ENCODE data around the gene IL5RA.

Gene IL5RA

DNA sequence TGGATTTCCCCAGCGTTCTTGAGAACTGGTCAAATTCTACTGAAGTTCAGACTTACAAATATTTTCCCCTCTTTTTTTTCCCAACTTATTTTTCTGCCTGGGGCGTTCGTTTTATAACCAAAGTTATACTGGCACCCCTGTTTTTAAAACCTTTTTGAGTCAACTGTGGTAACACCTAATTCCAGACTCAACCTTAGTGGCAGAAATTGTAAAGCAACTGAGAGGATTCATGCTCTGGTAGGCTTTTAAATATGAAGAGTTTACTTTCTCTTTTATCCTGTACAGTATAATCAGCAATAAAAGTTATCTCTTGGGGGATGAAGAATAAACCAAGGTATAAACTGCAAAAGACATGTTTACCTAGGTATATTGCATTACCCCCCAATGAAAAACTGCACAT lies 2.3 kb downstream of the IL5RA start:
- in situ Hi-C loops (cut with MboI; ENCODE audit: low sequenced_read_pairs): no loop called here

- in situ Hi-C loops (cut with MboI; ENCODE audit: low sequenced_read_pairs): no loop called here
Observed at GRCh38 chr3:3107181-3107580, 3.0 kb downstream of the IL5RA start.

DNA sequence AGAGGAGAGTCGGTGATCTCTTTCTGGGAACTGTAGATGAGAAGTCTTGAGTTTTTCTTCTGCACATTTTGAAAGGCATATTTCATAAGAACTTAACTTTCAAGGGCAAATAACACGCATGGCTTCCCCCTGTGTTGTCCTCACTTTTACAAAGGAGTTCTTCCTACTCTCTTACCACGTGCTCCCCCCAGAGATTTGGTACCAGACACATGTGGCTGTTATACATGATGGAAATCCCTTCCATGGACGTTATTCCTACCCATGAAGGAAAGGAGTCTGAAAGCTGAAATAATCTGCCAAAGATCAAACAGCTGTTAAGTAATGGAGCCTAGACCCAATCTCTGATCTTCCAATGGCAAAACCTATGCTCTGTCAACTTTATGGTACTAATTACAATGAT lies 4.4 kb downstream of the IL5RA start:
- in situ Hi-C loops (cut with MboI; ENCODE audit: low sequenced_read_pairs): no loop called here

- in situ Hi-C loops (cut with MboI; ENCODE audit: low sequenced_read_pairs): no loop called here
Observed at GRCh38 chr3:3105246-3105645, 4.9 kb downstream of the IL5RA start.

DNA sequence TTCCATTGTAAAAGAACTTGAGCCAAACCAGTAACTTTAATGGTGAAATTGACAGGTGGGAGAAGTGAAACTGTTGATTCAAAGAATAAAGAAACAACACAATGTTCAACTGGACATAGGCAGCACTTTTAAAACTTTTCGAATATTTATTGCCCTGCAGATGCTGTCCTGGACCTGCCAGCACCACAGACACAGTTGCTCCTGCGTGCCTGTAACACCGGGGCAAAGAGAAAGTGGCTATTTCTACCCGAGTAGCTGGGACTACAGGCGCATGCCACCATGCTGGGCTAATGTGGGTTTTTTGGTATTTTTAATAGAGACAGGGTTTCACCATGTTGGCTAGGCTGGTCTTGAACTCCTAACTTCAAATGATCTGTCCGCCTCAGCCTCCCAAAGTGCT lies 7.4 kb downstream of the IL5RA start:
- in situ Hi-C loops (cut with MboI; ENCODE audit: low sequenced_read_pairs): no loop called here

GRCh38 chr3:3101660-3102458 lies 8.3 kb downstream of the IL5RA start:
- in situ Hi-C loops (cut with MboI; ENCODE audit: low sequenced_read_pairs): no loop called here

DNA sequence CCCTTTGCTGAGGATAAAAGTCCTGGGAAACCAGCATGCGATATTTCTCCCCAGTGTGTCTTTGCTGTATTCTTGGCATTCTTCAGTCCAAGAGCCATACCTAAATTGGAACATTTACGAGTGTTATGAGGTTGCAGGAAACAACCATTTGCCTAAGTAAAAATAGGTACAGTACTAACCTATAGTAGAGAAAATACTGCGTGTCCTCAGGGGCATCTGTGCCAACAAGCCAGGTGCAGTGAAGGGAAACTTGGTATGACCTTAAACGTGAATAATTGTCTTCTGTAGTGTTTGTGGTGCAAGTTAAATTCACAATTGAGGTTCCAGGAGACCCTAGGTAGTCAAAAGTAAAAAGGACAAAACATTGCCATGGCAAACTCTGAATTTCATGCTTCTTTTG lies 12.2 kb downstream of the IL5RA start:
- in situ Hi-C loops (cut with MboI; ENCODE audit: low sequenced_read_pairs): no loop called here

- in situ Hi-C loops (cut with MboI; ENCODE audit: low sequenced_read_pairs): no loop called here
Observed at GRCh38 chr3:3089017-3089416, 21.2 kb downstream of the IL5RA start.

DNA sequence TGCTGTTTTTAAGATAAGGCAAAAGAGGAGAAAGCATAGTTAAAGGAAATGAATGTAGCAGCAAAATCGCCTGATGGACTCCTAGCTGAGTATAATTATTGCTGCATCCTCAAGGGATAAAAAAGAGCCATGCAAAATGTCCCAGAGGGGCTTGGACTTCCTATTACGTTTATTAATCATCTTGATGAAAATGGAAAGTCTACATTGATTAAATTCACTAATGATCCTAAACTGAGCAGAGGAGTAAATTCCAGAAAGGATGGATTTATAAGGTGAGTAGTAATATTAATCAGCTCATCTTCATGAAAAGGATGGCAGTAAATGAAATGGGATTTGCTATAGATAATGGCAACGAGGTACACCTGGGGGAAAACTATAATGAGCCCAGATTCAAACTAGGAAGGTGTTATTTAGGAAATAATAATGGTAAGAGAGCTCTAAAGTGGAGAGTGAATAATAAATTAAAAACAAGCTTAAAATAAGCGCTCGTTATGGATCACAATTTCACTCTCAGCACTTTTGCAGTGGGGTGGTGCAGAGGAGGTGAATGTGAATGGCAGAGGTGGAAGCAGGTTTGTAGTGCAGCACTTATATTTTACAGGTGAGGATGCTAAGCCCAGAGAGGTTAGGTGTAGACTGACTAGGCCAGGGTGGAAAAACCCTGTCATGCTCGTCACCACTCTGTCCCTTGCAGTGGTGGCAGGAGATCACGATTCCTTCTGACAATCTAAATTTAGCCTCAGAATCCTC lies 22.3 kb downstream of the IL5RA start:
- in situ Hi-C loops (cut with MboI; ENCODE audit: low sequenced_read_pairs): no loop called here

DNA sequence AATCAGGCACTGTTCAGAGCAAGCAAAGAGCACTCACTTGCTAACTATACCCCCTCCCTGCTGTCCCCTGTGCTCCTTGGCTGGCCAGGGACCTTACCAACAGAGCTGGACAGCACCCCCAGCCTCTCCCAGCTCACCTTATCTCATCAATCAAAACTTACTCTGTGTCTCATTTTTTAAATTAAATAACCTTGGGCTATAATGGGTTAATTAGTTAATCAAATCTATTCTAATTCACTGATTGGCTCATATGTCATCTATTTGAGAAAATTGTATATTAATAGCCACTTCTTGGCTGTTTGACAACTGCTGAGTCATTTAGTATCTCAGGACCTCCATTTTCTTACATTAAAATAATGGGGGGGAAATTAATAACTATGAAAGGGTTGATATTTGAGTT lies 22.9 kb downstream of the IL5RA start:
- in situ Hi-C loops (cut with MboI; ENCODE audit: low sequenced_read_pairs): no loop called here

DNA sequence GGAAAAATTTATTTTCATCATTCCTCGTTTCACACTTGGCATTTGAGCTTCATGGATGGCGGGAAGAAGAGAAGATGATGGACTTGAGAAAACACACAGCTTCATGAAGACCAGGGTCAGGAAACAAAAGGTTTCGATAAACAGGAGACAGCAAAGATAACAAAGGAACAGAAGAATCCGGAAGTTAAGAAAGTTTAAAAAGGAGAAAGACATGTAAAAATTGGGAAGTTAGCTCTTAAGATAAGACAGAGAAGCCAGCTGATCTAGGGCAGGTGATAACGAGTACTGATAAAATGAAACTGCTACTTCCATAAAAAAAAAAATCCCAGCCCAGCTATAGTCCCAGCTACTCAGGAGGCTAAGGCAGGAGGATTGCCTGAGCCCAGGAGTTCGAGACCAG lies 23.9 kb downstream of the IL5RA start:
- in situ Hi-C loops (cut with MboI; ENCODE audit: low sequenced_read_pairs): no loop called here

- in situ Hi-C loops (cut with MboI; ENCODE audit: low sequenced_read_pairs): no loop called here
Observed at GRCh38 chr3:3085782-3086181, 24.4 kb downstream of the IL5RA start.

- in situ Hi-C loops (cut with MboI; ENCODE audit: low sequenced_read_pairs): no loop called here
Observed at GRCh38 chr3:3084890-3085289, 25.3 kb downstream of the IL5RA start.

DNA sequence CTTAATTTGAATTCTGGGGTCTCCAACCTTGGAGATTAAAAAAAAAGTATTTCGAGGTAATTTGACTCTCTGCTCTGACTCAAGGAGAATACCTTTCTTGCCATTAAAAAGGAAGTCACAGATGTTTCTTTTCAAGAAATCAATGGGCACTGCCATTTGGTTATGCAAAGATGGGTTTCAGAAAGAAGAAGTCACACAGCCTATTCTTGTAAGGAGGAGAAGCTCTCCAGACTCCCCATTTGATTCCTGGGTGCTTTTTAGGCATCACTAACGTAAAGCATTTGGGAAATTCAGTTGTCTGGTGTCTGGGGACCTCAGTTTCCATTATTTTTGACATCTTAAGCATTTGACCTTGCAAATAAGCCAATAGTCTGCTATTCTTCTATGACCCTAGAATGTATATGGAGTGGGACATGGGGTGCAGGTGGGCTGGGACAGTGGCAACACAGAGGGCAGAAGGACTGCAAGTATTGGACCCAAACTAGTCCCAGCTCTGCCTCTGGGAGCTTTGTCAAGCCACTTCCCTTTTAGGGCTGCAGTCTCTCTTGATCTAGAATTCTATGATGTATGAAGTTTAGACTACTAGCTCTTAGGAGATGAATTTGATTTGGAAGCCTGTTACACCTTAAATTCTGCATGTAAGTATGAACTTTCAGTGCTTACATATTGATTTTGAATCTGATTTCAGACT lies 27.8 kb downstream of the IL5RA start:
- in situ Hi-C loops (cut with MboI; ENCODE audit: low sequenced_read_pairs): no loop called here

DNA sequence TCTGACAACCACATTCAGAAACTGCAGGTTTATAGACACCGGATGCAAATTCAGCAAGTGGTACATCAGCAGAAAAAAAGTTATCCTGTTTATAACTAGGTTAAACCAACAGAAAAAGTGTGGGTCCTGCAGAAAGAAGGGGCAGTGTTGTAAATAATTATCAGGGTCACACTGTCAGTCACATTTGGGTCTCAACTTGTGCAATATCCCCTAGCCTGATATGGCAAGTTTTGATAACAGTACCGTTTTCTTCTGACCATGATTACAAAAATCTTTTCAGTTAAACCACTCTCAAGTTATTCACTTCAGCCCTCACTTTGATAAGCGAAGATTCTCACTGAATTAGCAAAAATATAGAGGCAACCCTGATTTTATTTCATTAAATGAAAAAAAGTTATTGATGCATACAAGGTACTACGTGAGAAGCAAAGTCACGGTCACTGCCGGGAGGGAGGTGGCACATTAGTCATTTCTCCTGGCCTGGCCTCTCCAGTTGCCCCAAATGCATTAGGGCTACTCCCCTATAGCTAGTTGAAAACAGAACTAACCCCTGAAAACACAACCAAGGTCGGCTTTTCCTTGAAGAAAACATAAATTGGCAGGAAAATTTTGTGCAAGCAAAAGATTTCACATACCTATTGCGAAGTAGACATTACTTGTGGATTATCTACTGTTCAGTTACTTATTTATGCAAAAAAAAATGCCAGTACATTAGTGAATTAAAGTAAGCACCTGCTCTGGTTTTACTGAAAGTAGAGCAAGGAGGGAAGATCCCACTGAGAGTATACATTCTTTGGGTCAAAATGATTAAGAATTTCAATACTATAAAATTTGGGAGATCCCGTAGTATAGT lies 28.6 kb downstream of the IL5RA start:
- in situ Hi-C loops (cut with MboI; ENCODE audit: low sequenced_read_pairs): no loop called here

DNA sequence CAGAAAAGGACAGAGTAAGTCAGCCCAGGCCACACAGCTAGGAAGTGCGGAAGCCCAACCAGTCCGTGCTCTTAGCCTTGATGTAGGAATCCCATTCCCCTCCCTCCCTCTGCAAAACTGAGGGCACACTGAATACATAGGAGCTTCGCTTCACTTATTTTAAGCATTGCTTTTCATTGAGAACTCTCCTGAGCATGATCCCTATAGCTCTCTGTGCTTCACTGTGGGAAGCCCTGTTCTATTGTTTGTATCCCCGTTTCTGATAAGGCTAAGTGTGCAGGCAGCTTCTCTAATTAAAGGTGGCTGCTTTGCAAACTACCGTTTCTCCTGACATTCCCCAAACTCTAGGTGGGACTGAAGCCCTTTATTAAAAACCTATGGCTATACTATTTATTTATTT lies 29.9 kb downstream of the IL5RA start:
- in situ Hi-C loops (cut with MboI; ENCODE audit: low sequenced_read_pairs): no loop called here

DNA sequence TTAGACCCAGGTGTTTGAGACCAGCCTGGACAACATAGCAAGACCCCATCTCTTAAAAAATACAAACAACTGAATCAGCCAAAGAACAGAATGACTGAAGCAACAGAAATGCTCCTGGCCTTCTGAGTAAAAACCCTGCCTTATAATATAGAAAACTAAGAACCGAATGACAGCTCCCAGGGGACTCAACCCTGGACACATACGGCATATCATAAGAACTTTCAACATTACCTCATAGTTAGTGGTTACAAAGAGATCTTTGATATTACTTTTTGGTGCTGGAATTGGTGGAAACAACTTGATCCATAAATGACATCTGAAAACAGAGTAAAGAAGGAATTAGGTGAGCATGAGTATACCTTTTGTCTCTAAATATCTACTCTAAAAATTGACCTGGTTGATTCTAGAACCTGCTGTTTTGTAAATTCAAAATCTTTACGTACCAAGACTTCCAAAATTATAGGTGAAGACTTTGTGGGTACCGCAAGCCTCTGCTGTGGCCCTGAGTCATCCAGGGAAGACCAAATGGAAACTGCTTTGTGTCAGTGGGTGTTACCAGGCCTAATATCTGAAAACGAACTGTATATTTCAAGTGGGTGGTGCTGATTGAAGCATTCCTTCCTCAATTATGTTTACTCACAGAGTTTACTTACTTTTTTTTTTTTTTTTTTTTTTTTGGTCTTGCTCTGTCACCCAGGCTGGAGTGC lies 35.5 kb downstream of the IL5RA start:
- in situ Hi-C loops (cut with MboI; ENCODE audit: low sequenced_read_pairs): no loop called here

DNA sequence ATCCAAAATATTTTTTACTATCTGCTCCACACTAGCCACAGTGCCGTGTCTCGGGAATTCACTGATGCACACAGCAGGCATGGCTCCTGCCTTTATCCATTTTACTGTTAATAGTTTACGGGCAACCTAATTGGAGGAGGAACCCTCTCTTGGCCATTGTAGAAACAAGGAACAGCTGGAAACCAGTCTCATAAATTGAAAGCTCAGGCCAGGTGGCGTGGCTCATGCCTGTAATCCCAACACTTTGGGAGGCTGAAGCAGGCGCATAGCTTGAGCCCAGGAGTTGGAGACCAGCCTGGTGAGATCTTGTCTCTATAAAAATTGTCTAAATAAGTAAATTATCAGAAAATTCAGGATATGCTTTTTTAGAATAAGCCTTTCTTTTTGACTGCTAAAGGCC lies 39.0 kb downstream of the IL5RA start:
- in situ Hi-C loops (cut with MboI; ENCODE audit: low sequenced_read_pairs): no loop called here

- in situ Hi-C loops (cut with MboI; ENCODE audit: low sequenced_read_pairs): no loop called here
Observed at GRCh38 chr3:3069723-3070122, 40.5 kb downstream of the IL5RA start.

- in situ Hi-C loops (cut with MboI; ENCODE audit: low sequenced_read_pairs): no loop called here
Observed at GRCh38 chr3:3068358-3068881, 41.8 kb downstream of the IL5RA start.

All from hTERT RPE-1 (cell line).